Gastroesophageal sphincter (tissue), 3 donors: ENCODE measurements around the gene CHD5.

Experiments
- CTCF ChIP-seq, 4 experiments: fragments of 200-600 bp in 2 of 4; fragments of 450-650 bp in 2 of 4; sonication (generic) in 1 of 4; IDR thresholded peaks; one replicate each; pipeline ENCODE4 v1.5.1; 2017 to 2019; ENCODE audit warnings: antibody characterized with exemption in 4 of 4, mild to moderate bottlenecking in 2 of 4, moderate library complexity in 2 of 4
- POLR2AphosphoS5 ChIP-seq: sonication (generic); formaldehyde crosslinking; IDR thresholded peaks from one replicate; pipeline ENCODE4 v1.6.1; 2017; ENCODE audit warnings: antibody characterized with exemption

- no peak for TF ChIP-seq POLR2AphosphoS5
- no peak for TF ChIP-seq CTCF (IDR thresholded peaks at IDR 0.05)
Observed at GRCh38 chr1:6165027-6165426, 15.1 kb downstream of the CHD5 start.
